HG03342 (cell line): ENCODE data around the gene EMC9.
A peak's percentile ranks its signal among the peaks of the same experiment; 100 is the strongest.

Experiments
- ATAC-seq: cut with Tn5 transposase; IDR thresholded peaks from one replicate; pipeline ENCODE4 v1.9.1; 2021; ENCODE audit warnings: mild to moderate bottlenecking, moderate library complexity; ENCODE audit not compliant: unreplicated experiment

Gene EMC9

DNA sequence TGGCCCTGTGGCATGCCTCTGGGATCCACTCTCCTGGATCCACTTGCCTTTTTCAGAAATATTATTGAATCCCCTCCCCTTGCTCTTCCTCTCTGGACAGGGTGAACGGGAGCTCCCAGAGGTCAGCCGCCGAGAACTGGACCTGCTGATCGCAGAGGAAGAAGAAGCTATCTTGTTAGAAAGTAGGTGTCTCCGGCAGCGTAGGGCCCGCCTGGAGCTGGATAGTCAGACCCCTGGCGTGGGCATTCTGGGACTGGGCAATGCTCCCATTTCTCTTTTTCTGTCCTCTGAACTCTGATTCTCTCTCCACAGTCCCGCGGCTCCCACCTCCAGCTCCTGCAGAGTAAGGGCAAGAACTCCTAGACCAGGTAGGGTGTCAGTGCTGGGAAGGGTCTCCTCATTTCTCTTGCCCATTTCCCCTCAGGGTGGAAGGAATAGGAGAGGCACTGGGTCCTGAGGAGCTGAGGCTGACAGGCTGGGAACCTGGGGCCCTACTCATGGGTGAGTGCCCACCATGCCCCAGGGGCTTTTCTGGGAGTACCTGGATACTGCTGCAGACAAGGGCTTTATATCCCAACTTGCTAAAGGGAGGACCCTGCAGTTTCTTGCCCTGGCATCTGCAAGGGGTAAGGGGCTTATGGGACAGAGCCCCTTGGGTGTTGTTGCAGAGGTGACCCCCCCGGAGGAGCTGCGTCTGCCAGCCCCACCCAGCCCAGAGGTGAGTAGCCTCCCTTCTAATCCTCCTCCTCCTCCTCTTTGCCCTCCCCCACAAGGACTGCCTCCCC is 35.8 kb upstream of the EMC9 start:
- no peak for ATAC-seq

DNA sequence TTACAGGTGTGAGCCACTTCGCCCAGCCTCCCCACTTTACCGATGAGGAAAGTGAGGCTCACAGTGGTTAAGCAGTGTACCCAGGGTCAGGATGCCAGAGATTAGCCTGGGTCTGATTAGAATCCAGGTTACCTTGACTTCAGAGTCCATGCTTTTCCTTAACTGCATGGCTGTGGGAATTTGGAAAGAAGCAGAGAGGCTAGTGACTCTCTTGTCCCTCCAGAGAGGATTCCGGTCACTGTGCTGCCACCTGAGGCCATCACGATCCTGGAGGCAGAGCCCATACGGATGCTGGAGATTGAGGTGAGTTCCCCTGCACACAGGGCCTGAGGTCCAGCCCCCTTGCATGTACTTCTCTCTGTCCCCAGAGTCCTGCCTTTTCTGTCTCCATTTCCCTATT is 35.2 kb upstream of the EMC9 start:
- no peak for ATAC-seq

DNA sequence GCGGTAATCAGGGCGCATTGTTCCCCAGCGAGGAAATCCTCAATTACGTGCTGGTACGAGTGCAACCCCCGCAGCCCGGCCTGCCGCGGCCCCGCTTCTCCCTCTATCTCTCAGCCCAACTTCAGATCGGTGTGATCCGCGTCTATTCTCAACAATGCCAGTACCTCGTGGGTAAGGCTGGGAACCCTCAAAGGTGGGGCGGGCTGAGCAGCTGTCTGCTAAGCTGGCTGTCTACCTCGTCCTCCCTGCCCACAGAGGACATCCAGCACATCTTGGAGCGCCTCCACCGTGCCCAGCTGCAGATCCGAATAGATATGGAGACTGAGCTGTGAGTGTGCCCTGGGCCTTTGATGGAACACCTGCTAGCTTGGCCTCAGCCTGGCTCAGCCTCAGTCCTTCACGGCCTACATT is 31.5 kb upstream of the EMC9 start:
- no peak for ATAC-seq

DNA sequence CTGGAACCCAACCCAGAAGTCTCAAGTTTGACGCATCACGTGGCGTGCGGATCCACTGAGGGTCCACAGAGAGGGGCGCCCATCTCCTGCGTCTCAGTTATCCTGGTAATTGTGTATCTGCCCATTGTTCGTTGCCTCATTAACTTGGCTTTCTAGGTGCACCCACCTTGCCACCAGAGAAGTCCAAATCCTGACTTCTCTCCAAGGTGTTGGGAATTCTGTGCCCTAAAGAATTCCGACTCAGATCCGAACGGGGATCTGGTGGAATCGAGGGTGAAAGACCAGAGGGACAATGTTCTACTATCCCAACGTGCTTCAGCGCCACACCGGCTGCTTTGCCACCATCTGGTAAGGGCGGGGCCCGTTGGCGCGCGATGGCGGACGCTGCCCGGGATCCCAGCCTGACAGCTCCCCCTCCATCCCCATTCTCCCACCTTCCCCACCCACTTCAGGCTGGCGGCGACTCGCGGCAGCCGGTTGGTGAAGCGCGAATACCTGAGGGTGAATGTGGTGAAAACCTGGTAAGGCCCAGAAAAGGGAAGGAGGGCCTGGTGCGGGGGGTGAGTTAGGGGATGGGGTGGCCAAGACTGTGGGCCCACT is 31.0 kb upstream of the EMC9 start:
- no peak for ATAC-seq

DNA sequence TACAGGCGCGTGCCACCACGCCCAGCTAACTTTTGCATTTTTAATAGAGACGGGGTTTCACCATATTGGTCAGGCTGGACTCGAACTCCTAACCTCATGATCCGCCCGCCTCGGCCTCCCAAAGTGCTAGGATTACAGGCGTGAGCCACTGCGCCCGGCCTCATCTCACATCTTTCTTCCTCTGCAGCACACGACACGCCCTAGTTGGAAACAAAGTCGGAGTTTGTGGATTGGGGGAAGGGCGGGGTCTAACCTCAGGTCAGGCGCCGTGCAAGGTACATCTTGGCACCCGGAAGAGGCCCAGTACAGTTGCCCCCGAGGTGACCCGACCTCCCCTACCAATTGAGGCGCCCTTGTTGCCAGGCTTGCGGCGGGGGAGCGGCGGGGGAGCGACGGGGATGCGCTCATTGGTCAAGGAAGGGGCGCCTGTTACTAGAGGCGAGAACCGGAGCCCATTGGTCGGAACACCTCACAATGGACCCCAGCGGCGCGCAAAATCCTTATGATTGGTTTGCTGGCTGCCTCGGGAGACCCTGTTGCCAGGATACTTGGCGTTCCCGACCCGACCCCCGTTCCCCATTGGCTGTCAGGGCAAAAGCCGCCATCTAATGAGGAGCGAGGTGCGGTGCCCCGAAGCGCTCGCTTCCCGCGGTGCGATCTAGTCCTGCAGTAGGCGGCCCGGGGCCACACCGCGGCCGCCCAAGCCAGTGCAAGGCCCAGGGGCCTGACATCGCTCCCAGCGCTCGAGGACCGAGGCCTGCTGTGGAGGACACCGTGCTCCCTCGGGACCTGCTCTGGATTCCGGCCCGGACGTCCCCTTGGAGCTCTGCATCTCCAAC is 30.2 kb upstream of the EMC9 start, which contains the start of gene REC8:
Gene REC8, plus strand, starts transcription at position 659 of the 839 bp plus-strand sequence. CDS start 473 bp downstream, outside the sequence.
- ATAC-seq: peak; percentile 72

DNA sequence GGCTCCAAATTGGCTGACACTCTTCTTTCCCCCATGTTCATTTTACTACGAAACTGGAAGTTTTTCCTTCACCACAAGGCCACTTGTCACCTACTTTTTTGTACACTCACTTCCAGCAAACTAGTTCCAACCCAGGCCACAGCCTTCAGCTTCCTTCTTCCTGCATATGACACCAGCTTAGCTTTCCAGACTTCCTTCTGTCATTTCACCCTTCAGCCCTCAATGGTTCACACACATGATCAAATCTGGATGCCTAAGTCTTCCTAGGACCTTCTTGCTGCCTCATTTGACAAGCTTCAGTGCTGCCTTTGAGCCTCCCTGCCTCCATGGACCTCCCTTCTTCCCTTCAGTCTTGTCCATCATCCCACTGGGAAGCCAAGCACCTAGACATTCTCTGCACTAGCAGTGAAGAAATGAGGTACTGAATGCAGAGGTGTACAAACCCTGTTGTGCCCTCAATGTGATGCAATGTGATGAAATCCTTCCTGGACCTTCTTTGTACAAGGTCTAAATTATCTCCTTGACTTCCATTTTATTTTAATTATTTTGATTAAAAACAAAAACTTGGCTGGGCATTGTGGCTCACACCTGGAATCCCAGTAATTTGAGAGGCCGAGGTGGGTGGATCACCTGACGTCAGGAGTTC is 26.2 kb upstream of the EMC9 start:
- no peak for ATAC-seq

DNA sequence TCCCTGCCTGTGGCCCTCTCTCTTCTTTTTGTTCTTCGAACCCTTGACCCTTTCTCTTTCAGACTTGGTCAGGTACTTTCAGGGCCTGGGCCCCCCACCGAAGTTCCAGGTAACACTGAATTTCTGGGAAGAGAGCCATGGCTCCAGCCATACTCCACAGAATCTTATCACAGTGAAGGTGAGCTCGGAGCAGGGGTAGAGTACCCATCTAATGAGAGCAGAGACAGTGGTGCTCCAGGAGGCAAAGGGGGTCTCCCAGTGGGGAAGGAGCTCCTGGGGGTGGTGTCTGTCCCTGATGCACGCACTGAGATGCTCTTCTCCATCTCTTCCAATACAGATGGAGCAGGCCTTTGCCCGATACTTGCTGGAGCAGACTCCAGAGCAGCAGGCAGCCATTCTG is 24.4 kb upstream of the EMC9 start:
- no peak for ATAC-seq

DNA sequence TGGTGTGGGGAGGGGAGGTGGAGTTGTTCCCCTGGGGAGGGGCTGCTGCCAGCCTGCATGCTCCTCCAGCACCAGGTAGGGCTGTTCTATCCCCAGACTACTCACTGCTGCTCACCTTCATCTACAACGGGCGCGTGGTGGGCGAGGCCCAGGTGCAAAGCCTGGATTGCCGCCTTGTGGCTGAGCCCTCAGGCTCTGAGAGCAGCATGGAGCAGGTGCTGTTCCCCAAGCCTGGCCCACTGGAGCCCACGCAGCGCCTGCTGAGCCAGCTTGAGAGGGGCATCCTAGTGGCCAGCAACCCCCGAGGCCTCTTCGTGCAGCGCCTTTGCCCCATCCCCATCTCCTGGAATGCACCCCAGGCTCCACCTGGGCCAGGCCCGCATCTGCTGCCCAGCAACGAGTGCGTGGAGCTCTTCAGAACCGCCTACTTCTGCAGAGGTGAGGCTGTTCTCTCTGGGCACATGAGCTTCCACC is 23.2 kb upstream of the EMC9 start:
- no peak for ATAC-seq

DNA sequence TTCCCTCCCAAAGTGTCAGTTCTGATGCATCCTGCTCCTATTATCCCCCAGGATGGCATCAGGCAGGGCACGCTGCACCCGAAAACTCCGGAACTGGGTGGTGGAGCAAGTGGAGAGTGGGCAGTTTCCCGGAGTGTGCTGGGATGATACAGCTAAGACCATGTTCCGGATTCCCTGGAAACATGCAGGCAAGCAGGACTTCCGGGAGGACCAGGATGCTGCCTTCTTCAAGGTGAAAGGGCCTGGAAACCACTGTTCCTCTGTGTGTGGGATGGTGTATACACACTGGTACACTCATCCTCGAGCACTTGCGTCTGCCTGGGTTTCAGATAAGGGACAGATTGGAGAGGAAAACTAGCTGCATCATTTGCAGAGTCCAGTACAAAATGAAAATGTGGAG is 20.7 kb upstream of the EMC9 start:
- ATAC-seq: no peak

DNA sequence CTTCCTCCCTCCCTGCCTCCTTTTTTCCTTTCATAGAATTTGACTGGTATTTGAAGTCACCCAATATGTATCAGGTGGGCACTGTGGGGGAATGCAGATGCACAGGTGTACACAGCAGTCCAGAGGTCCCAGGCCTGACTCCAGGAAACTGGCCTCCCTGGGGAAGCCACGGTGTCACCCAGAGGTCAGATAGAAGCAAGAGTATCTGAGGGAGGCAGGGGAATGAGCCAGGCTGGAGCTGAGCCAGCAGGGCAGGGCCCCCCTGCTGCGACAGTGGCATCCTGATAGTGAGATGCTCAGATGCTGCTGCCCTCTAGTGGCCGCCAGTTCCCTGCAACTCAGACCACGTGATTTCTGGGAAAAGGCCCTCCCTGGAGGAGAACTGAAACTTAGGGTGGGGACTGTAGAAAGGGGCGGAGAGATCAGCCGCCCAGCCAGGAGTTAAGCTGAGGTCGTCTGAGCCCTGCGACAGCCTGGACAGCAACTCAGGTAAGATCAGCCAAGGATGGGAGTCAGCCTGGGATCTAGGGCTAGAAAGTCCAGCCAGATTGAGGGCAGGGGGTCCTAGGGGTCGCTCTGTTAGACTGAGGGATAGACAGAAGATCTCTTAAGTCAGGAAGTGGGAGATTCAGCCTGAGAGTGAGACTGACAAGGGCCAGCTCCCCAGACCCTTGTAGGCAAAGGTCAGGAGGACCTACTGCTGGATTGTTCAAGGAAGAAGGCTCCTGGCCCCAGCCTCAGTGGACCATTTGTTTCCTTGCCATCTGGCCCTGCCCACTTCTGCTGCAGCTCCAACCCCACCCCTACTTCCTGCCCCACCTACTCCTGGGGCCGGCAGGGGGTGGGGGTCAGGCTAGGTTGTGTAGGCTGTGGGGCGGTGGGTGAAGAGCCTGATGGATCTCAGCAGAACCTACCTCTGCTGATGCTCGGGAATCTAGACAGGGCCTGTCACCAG is 19.7 kb upstream of the EMC9 start, which contains the start of gene IRF9:
Gene IRF9, plus strand, starts transcription at position 416 of the 955 bp plus-strand sequence. CDS start 880 bp downstream, outside the sequence.
- peak; percentile 70 for ATAC-seq

DNA sequence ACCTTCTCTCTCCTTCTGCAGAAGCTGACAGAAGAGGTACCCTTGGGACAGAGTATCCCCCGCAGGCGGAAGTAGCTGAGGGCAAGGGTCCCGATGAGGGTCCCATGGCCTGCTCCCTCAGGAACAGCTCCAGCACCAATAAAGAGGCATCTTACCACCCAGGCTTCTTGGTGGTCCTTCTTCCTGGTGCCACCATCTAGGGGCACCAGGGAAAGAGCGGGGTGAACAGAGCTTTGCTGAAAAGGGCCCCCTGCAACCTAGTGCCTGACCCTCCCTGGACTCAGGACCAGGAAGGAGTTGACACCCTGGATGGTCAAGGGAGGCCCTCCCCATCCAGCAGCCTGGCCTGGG is 19.1 kb upstream of the EMC9 start:
- no peak for ATAC-seq

DNA sequence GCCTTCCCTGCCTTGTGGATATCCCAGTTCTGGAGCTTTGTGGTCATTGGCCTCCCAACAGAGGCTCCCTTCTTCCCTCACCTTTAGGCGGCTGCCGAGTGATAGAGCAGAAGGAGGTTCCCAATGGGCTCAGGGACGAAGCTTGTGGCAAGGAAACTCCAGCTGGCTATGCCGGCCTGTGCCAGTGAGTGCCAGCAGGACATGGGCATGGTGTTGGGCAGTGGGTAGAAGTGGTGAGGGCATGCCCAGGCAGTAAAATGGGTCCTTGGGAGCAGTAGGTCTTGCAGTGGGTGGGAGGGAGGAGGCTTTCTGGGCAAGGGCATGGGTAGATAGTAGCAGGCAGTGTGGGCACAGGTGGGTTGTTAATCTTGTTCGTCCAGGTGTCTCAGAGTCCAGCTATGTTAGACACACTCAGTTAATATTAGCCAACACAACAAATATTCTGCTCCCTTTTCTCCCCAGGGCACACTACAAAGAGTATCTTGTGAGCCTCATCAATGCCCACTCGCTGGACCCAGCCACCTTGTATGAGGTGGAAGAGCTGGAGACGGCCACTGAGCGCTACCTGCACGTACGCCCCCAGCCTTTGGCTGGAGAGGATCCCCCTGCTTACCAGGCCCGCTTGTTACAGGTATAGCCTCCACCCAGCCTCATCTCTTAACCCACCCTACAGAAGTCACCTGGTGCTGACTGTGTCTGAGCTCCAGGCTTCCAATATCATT is 18.5 kb upstream of the EMC9 start:
- no peak for ATAC-seq

DNA sequence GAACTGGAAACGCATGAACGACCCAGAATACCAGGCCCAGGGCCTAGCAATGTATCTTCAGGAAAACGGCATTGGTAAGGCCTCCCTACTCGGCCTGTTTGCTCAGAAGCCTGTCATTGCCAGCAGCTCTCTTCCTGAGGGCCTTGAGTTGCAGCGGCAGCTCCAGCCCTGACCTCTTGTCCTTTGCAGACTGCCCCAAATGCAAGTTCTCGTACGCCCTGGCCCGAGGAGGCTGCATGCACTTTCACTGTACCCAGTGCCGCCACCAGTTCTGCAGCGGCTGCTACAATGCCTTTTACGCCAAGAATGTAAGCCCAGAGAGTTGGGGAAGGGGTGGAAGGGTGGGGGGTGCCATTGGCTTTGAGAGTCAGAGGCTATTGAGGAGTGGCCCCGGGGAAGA is 15.9 kb upstream of the EMC9 start:
- no peak for ATAC-seq

DNA sequence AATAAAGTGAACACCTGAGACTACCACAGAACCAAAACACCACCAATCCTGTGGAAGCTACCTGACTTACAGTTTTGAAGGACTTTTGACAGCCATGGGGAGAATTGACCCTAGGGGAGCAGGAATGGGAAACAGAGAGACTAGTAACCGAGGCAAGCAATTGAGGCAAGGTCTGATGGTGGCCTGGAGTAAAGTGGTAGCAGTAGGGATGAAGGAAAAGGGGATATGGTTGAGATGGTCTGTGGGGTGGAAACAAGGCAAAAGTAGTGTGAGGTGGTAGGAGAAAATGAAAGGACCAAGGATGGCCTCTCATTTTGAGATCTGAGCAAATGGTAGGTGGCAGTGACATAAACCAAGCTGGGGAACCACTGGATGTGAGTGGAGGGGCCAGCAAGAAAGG is 15.4 kb upstream of the EMC9 start:
- no peak for ATAC-seq

DNA sequence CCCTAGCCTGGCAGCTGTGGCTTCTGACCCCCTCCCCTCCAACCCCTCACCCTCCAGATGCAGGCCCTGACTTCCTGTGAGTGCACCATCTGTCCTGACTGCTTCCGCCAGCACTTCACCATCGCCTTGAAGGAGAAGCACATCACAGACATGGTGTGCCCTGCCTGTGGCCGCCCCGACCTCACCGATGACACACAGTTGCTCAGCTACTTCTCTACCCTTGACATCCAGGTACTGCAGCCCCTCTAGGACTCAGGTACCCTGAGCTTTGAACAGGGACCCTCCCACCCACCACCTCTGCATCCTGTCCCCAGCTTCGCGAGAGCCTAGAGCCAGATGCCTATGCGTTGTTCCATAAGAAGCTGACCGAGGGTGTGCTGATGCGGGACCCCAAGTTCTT is 13.7 kb upstream of the EMC9 start:
- ATAC-seq: no peak

DNA sequence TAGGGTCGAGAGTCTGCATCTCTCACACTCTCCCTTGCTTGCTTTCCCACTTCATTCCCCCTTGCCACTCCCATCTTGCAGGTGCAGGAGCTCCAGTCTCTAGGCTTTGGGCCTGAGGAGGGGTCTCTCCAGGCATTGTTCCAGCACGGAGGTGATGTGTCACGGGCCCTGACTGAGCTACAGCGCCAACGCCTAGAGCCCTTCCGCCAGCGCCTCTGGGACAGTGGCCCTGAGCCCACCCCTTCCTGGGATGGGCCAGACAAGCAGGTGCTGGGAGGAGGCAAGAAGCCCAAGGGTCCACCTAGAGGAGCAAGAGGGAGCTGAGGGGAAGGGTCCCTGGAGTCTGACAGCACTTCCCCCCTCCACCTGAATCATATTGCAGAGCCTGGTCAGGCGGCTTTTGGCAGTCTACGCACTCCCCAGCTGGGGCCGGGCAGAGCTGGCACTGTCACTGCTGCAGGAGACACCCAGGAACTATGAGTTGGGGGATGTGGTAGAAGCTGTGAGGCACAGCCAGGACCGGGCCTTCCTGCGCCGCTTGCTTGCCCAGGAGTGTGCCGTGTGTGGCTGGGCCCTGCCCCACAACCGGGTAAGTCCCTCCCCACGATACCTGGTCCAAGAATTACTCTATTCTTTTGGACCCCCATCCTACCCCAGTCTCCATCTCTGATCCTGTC is 10.2 kb upstream of the EMC9 start:
- ATAC-seq: no peak

DNA sequence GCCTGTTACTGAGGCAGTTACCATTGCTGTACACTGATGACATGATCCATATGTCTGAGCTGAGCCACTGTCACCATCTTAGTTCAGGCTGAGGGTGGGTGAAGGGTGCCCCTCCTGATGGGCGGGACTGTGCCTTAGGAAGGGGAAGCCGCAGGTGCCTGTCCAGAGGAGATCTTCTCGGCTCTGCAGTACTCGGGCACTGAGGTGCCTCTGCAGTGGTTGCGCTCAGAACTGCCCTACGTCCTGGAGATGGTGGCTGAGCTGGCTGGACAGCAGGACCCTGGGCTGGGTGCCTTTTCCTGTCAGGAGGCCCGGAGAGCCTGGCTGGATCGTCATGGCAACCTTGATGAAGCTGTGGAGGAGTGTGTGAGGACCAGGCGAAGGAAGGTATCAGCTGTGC is 9.6 kb upstream of the EMC9 start:
- no peak for ATAC-seq

DNA sequence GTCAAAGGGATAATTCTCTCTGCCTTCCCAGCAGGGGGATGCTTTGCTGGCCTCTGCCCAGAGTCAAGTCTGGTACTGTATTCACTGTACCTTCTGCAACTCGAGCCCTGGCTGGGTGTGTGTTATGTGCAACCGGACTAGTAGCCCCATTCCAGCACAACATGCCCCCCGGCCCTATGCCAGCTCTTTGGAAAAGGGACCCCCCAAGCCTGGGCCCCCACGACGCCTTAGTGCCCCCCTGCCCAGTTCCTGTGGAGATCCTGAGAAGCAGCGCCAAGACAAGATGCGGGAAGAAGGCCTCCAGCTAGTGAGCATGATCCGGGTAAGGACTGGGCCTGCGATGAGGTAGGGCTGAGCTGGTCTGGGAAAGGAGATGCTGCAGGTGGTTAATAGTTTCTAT is 9.2 kb upstream of the EMC9 start:
- ATAC-seq: no peak

DNA sequence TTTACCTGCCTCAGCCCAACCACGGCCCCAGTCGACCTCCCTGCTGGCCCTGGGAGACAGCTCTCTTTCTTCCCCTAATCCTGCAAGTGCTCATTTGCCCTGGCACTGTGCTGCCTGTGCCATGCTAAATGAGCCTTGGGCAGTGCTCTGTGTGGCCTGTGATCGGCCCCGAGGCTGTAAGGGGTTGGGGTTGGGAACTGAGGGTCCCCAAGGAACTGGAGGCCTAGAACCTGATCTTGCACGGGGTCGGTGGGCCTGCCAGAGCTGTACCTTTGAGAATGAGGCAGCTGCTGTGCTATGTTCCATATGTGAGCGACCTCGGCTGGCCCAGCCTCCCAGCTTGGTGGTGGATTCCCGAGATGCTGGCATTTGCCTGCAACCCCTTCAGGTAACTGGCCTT is 8.7 kb upstream of the EMC9 start:
- ATAC-seq: no peak
